ENCODE data around the gene GMFB. TPM values are rescaled to one million over a fixed set of nuclear protein-coding genes. Genes with fewer than 3 reads are reported as not detected.

The GMFB gene
- total RNA-seq, 1 experiment from 2014 or later: 85.2 TPM

GRCh38 chr14:54425068-54425467, 63.7 kb downstream of the GMFB start:
- ChIA-PET POLR2A (ENCODE audit: unreplicated experiment) (interaction anchor here (0.7 kb wide), 3 partner anchors 12 to 364 kb away, joined by 6 to 10 read pairs (median 7); no protein-coding TSS in a partner anchor), CTCF (no interaction called here)
- no peak for DNase-seq
- no peaks in the 10 kb centered on the region for H3K9me2 ChIP-seq (replicated peaks; ENCODE audit: low read length)
- no peaks in the 10 kb centered on the region for H3K27me3 ChIP-seq (ENCODE audit: low read length)
- H3K27ac ChIP-seq (ENCODE audit: low read length): no peak overlapping the region
- peaks cover 4% of the 10 kb centered on the region for H3F3A ChIP-seq (ENCODE audit: low read length, unreplicated experiment)
- H3K9me3 ChIP-seq (ENCODE audit: low read length): no peaks in the 10 kb centered on the region
- H3K79me2 ChIP-seq (ENCODE audit: low read length): peaks cover 4% of the 10 kb centered on the region
- 0 out of 2 replicates have a peak, but pooled peaks cover 4% of the 10 kb centered on the region for H4K20me1 ChIP-seq (ENCODE audit: low read length)
- H2AFZ ChIP-seq (ENCODE audit: low read length): no peak overlapping the region
- H3K36me3 ChIP-seq (ENCODE audit: low read depth, low read length): peaks cover 64% of the 10 kb centered on the region
- no peak overlapping the region for H3K4me2 ChIP-seq (ENCODE audit: low read length)
- TF ChIP-seq CTCF (conservative IDR thresholded peaks at IDR 0.05; ENCODE audit: low read depth, low read length) (no peak), EZH2phosphoT487 (IDR thresholded peaks at IDR 0.05; ENCODE audit: borderline replicate concordance, low read length) (no peak), EZH2 (IDR thresholded peaks at IDR 0.05; ENCODE audit: low read length, unreplicated experiment) (no peak)
- intact Hi-C loops (cut with micrococcal nuclease): loop anchor here (10.0 kb wide), 1 partner anchor 890 kb away; no protein-coding TSS in a partner anchor
- H3K4me1 ChIP-seq (ENCODE audit: insufficient read depth, low read length): no peaks in the 10 kb centered on the region
- ATAC-seq: no peak
- no peak overlapping the region for H3K4me3 ChIP-seq (ENCODE audit: low read length)
- no peak overlapping the region for H3K9ac ChIP-seq (ENCODE audit: low read length)
- BruUV-seq (replicated peaks): no TSS peak

Other genes with a start within 250 kb of the GMFB start
- 354 and 434 TPM in 2 replicates for gene CDKN3, start 92.0 kb downstream of the GMFB start, total RNA-seq (2014; rRNA removed)
- gene CNIH1, start 47.6 kb downstream of the GMFB start, total RNA-seq (2014; rRNA removed): 139 and 194 TPM in 2 replicates
- 31.3 and 31.5 TPM in 2 replicates for gene CGRRF1, start 20.9 kb upstream of the GMFB start, total RNA-seq (2014; rRNA removed)
- gene SAMD4A, start 78.1 kb upstream of the GMFB start, total RNA-seq (2014; rRNA removed): 42.9 and 45.2 TPM in 2 replicates